Subcutaneous abdominal adipose tissue (tissue), 5 donors: Measurements from ENCODE around the gene NFKBIA.
A peak's percentile ranks its signal among the peaks of the same experiment; 100 is the strongest.

Experiments
- H3K27ac ChIP-seq: one replicate; pipeline ENCODE4 v1.7.0; 2013; ENCODE audit warnings: low read depth, mild to moderate bottlenecking, inconsistent platforms, low read length, moderate library complexity
- H3K27me3 ChIP-seq, 5 donors: one replicate each; pipeline ENCODE4 v1.7.0; 2013; ENCODE audit warnings: low read length in 5 of 5, inconsistent platforms in 1 of 5; ENCODE audit not compliant: control insufficient read depth in 5 of 5, insufficient read depth in 4 of 5
- H3K36me3 ChIP-seq, 5 donors: one replicate each; pipeline ENCODE4 v1.7.0; 2013; ENCODE audit warnings: low read length in 5 of 5; ENCODE audit not compliant: control insufficient read depth in 5 of 5, insufficient read depth in 5 of 5
- H3K4me1 ChIP-seq, 5 donors: one replicate each; pipeline ENCODE4 v1.7.0; 2013; ENCODE audit warnings: low read length in 5 of 5, mild to moderate bottlenecking in 3 of 5, moderate library complexity in 1 of 5; ENCODE audit not compliant: control insufficient read depth in 5 of 5, insufficient read depth in 5 of 5
- H3K4me3 ChIP-seq, 5 donors: one replicate each; pipeline ENCODE4 v1.7.0; 2013; ENCODE audit warnings: low read length in 5 of 5, low read depth in 1 of 5
- H3K9ac ChIP-seq, 5 donors: one replicate each; pipeline ENCODE4 v1.7.0; 2013; ENCODE audit warnings: low read length in 5 of 5, mild to moderate bottlenecking in 4 of 5, moderate library complexity in 3 of 5
- H3K9me3 ChIP-seq, 5 donors: one replicate each; pipeline ENCODE4 v1.7.0; 2013; ENCODE audit warnings: low read length in 5 of 5; ENCODE audit not compliant: control insufficient read depth in 5 of 5
- donor health status: healthy.
- donor health status: healthy.
- donor health status: healthy.
- donor health status: healthy.
- donor health status: healthy.

The NFKBIA gene

GRCh38 chr14:35391388-35391710, 13.2 kb downstream of the NFKBIA start:
- Histone ChIP-seq H3K4me1 (peaks cover 0 to 17% (median 3%) of the 10 kb centered on the region in 5 donors), H3K27me3 (no peaks in the 10 kb centered on the region), H3K36me3 (no peaks in the 10 kb centered on the region), H3K9ac (no peak overlapping the region), H3K4me3 (no peak overlapping the region), H3K27ac (no peak overlapping the region), H3K9me3 (no peaks in the 10 kb centered on the region)

- no peak overlapping the region for H3K27ac ChIP-seq
- no peaks in the 10 kb centered on the region for H3K27me3 ChIP-seq
- H3K4me3 ChIP-seq = no peak overlapping the region
- H3K36me3 ChIP-seq = no peaks in the 10 kb centered on the region
- no peak overlapping the region for H3K9ac ChIP-seq
- H3K4me1 ChIP-seq = peaks cover 0 to 21% (median 8%) of the 10 kb centered on the region in 5 donors
- H3K9me3 ChIP-seq = no peaks in the 10 kb centered on the region
These were observed 13.8 kb downstream of the NFKBIA start for GRCh38 chr14:35390577-35391387.

- Histone ChIP-seq H3K36me3 (no peaks in the 10 kb centered on the region), H3K27ac (no peak overlapping the region), H3K4me1 (peaks cover 9 to 35% (median 23%) of the 10 kb centered on the region in 5 donors), H3K9ac (no peak overlapping the region), H3K9me3 (no peaks in the 10 kb centered on the region), H3K27me3 (no peaks in the 10 kb centered on the region), H3K4me3 (no peak overlapping the region)
These were observed 15.3 kb downstream of the NFKBIA start for GRCh38 chr14:35389315-35389667.

- no peaks in the 10 kb centered on the region for H3K27me3 ChIP-seq
- no peaks in the 10 kb centered on the region for H3K9me3 ChIP-seq
- H3K27ac ChIP-seq = no peak overlapping the region
- no peaks in the 10 kb centered on the region for H3K36me3 ChIP-seq
- H3K9ac ChIP-seq = no peak overlapping the region
- H3K4me3 ChIP-seq = no peak overlapping the region
- peaks cover 12 to 35% (median 28%) of the 10 kb centered on the region in 5 donors for H3K4me1 ChIP-seq
These were observed 15.8 kb downstream of the NFKBIA start for GRCh38 chr14:35388656-35389314.

- Histone ChIP-seq H3K9ac (no peak overlapping the region), H3K4me1 (peaks cover 13 to 35% (median 30%) of the 10 kb centered on the region in 5 donors), H3K9me3 (no peaks in the 10 kb centered on the region), H3K4me3 (no peak overlapping the region), H3K27me3 (no peaks in the 10 kb centered on the region), H3K27ac (no peak overlapping the region), H3K36me3 (no peaks in the 10 kb centered on the region)
These were observed 16.6 kb downstream of the NFKBIA start for GRCh38 chr14:35387713-35388579.

- no peaks in the 10 kb centered on the region for H3K9me3 ChIP-seq
- no peaks in the 10 kb centered on the region for H3K27me3 ChIP-seq
- no peak overlapping the region for H3K4me3 ChIP-seq
- H3K4me1 ChIP-seq = peaks cover 13 to 35% (median 30%) of the 10 kb centered on the region in 5 donors
- no peak overlapping the region for H3K9ac ChIP-seq
- H3K27ac ChIP-seq = no peak overlapping the region
- no peaks in the 10 kb centered on the region for H3K36me3 ChIP-seq
These were observed 17.3 kb downstream of the NFKBIA start for GRCh38 chr14:35387219-35387618.

- Histone ChIP-seq H3K9me3 (no peaks in the 10 kb centered on the region), H3K27me3 (no peaks in the 10 kb centered on the region), H3K36me3 (no peaks in the 10 kb centered on the region), H3K4me1 (peaks cover 13 to 35% (median 30%) of the 10 kb centered on the region in 5 donors), H3K4me3 (no peak overlapping the region), H3K27ac (no peak overlapping the region), H3K9ac (peak overlapping the region in 1 of 5 donors; percentile 16)
These were observed 17.9 kb downstream of the NFKBIA start for GRCh38 chr14:35386673-35387125.

- no peaks in the 10 kb centered on the region for H3K9me3 ChIP-seq
- H3K9ac ChIP-seq = no peak overlapping the region
- H3K36me3 ChIP-seq = no peaks in the 10 kb centered on the region
- no peaks in the 10 kb centered on the region for H3K27me3 ChIP-seq
- H3K4me1 ChIP-seq = peaks cover 13 to 40% (median 30%) of the 10 kb centered on the region in 5 donors
- peak overlapping the region; percentile 72 for H3K27ac ChIP-seq
- H3K4me3 ChIP-seq = no peak overlapping the region
These were observed 19.3 kb downstream of the NFKBIA start for GRCh38 chr14:35385042-35385839.

- H3K4me3 ChIP-seq = no peak overlapping the region
- no peaks in the 10 kb centered on the region for H3K36me3 ChIP-seq
- peak overlapping the region; percentile 72 for H3K27ac ChIP-seq
- no peaks in the 10 kb centered on the region for H3K27me3 ChIP-seq
- H3K9me3 ChIP-seq = no peaks in the 10 kb centered on the region
- peaks cover 13 to 40% (median 30%) of the 10 kb centered on the region in 5 donors for H3K4me1 ChIP-seq
- H3K9ac ChIP-seq = no peak overlapping the region
These were observed 20.0 kb downstream of the NFKBIA start for GRCh38 chr14:35384455-35385041.
